ENCODE data around the gene AFAP1. TPM values are rescaled to one million over a fixed set of nuclear protein-coding genes. Genes with fewer than 3 reads are reported as not detected.

The AFAP1 gene
- total RNA-seq, 1 experiment from 2014 or later = 94.7 TPM

- no peaks in the 10 kb centered on the region for H3K4me1 ChIP-seq (ENCODE audit: control insufficient read depth, insufficient read depth, low read length)
- no peak for ATAC-seq
- ChIA-PET POLR2A (no interaction called here), CTCF (no interaction called here)
- DNase-seq (ENCODE audit: low read depth, low spot score) = no peak
- no peaks in the 10 kb centered on the region for H3K27me3 ChIP-seq (ENCODE audit: control insufficient read depth, insufficient read depth, low read length)
- no peak overlapping the region for H3K27ac ChIP-seq (ENCODE audit: low read length)
- no TSS peak for BruUV-seq (replicated peaks)
- H3K36me3 ChIP-seq (ENCODE audit: control insufficient read depth, insufficient read depth, low read length) = no peaks in the 10 kb centered on the region
- no peaks in the 10 kb centered on the region for H3K9me3 ChIP-seq (ENCODE audit: control insufficient read depth, insufficient read depth, low read depth, low read length)
- intact Hi-C loops (cut with micrococcal nuclease; ENCODE audit: unreplicated experiment) = no loop called here
- in situ Hi-C loops (cut with HindIII; ENCODE audit: low pct_unique_long_range_greater_than_20kb, low sequenced_read_pairs) = no loop called here
- no peak for TF ChIP-seq SIN3A (IDR thresholded peaks at IDR 0.05; ENCODE audit: borderline replicate concordance, insufficient read depth, low read depth, low read length)
- TF ChIP-seq CTCF (IDR thresholded peaks at IDR 0.05) = no peak
- no peak for TF ChIP-seq REST (IDR thresholded peaks at IDR 0.05; ENCODE audit: insufficient read depth in 1 of 2, low read depth in 2 of 2, low read length in 1 of 2)
- no peak for TF ChIP-seq POLR2AphosphoS5 (IDR thresholded peaks at IDR 0.05; ENCODE audit: low read depth, low read length)
- TF ChIP-seq TCF7L2 (IDR thresholded peaks at IDR 0.05; ENCODE audit: low read depth, low read length) = no peak
- H3K4me3 ChIP-seq (ENCODE audit: low read depth in 2 of 2, low read length in 2 of 2) = no peak overlapping the region
Observed at GRCh38 chr4:7740866-7741525, 198.7 kb downstream of the AFAP1 start.

DNA sequence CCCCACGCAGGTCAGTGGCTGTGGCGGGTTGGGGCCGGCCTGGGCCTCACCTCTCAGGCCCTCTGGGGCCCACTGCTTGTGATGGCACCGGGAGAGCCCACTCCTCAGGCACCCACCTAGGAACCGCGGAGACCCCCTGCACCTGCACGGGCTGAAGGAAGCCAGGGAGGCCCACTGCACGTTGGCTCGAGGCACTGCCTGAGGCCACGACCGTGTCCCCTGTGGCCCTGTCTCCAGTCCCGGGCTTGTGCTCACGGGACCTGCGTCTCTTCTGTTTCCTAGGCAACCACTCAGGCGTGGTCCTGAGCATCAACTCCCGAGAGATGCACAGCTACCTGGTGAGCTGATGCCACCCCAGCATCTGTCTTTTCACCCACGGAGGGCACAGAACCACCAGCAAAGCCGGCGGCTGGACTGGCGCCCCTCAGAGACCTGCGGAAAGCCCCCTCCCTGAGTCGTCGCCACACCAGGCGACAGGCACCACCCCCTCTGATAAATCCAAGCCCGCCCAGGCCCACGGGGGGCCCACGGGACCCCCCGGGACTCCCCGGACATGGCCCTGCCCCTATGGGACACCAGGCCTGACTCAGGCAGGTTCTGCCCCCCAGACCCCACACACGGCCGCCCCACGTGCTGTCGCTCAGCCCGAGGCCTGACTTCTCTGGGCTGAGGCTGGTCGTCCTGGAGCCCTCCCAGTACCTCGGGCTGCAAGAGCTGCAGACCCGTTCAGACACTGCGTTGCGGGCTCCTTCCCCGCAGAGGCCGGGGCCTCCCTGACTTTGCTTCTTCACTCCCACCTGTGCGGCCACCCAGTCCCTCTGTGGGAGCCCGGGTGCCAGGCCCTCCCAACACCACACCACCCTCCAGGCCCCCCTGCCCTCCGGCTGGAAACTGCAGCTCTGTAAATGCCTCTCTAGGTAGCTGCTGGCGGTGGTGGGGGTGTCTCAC, 199.5 kb downstream of the AFAP1 start:
- in situ Hi-C loops (cut with HindIII; ENCODE audit: low pct_unique_long_range_greater_than_20kb, low sequenced_read_pairs) = no loop called here
- ChIA-PET CTCF (no interaction called here), POLR2A (no interaction called here)
- TF ChIP-seq POLR2AphosphoS5 (IDR thresholded peaks at IDR 0.05; ENCODE audit: low read depth, low read length) (no peak), REST (IDR thresholded peaks at IDR 0.05; ENCODE audit: insufficient read depth in 1 of 2, low read depth in 2 of 2, low read length in 1 of 2) (no peak), CTCF (IDR thresholded peaks at IDR 0.05) (no peak), TCF7L2 (IDR thresholded peaks at IDR 0.05; ENCODE audit: low read depth, low read length) (no peak), SIN3A (IDR thresholded peaks at IDR 0.05; ENCODE audit: borderline replicate concordance, insufficient read depth, low read depth, low read length) (no peak)
- Histone ChIP-seq H3K4me3 (ENCODE audit: low read depth in 2 of 2, low read length in 2 of 2) (no peak overlapping the region), H3K36me3 (ENCODE audit: control insufficient read depth, insufficient read depth, low read length) (no peaks in the 10 kb centered on the region), H3K4me1 (ENCODE audit: control insufficient read depth, insufficient read depth, low read length) (no peaks in the 10 kb centered on the region), H3K27me3 (ENCODE audit: control insufficient read depth, insufficient read depth, low read length) (no peaks in the 10 kb centered on the region), H3K9me3 (ENCODE audit: control insufficient read depth, insufficient read depth, low read depth, low read length) (no peaks in the 10 kb centered on the region), H3K27ac (ENCODE audit: low read length) (no peak overlapping the region)
- intact Hi-C loops (cut with micrococcal nuclease; ENCODE audit: unreplicated experiment) = no loop called here
- BruUV-seq (replicated peaks) = no TSS peak
- ATAC-seq (no peak), DNase-seq (ENCODE audit: low read depth, low spot score) (no peak)
